Endothelial cell of umbilical vein (primary cell): ENCODE results near the gene RASSF5.

Source experiments
- CTCF ChIP-seq, 2 donors: IDR thresholded peaks; 1 replicate in 1 of 2; 2 replicates in 1 of 2; pipeline ENCODE4 v1.5.1; 2011; ENCODE audit warnings: low read length in 2 of 2, mild to moderate bottlenecking in 2 of 2, moderate library complexity in 2 of 2, control low read depth in 1 of 2, inconsistent platforms in 1 of 2, low read depth in 1 of 2; ENCODE audit not compliant: insufficient read depth in 1 of 2; ENCODE audit errors: extremely low read depth in 1 of 2
- EZH2 ChIP-seq: IDR thresholded peaks from 2 replicates; pipeline ENCODE4 v1.6.1; 2012; ENCODE audit warnings: borderline replicate concordance, low read depth, mild to moderate bottlenecking, moderate library complexity, low read length, inconsistent platforms; ENCODE audit not compliant: severe bottlenecking
- GATA2 ChIP-seq: IDR thresholded peaks from 2 replicates; pipeline ENCODE4 v1.7.0; 2011; ENCODE audit warnings: low read depth, mild to moderate bottlenecking, moderate library complexity, mixed read lengths, low read length; ENCODE audit not compliant: insufficient read length, insufficient read depth
- JUN ChIP-seq: IDR thresholded peaks from 2 replicates; pipeline ENCODE4 v1.6.1; 2011; ENCODE audit warnings: borderline replicate concordance, low read depth; ENCODE audit not compliant: insufficient read length, insufficient read depth
- MAX ChIP-seq: IDR thresholded peaks from 2 replicates; pipeline ENCODE4 v1.6.1; 2011; ENCODE audit not compliant: insufficient read depth, insufficient read length
- MYC ChIP-seq: IDR thresholded peaks from one replicate; pipeline ENCODE4 v1.6.1; 2011; ENCODE audit warnings: mild to moderate bottlenecking, low read depth, low read length
- POLR2A ChIP-seq: IDR thresholded peaks from 2 replicates; pipeline ENCODE4 v1.6.1; 2012; ENCODE audit warnings: low read depth, mild to moderate bottlenecking, control low read depth, low read length
- POLR2AphosphoS5 ChIP-seq: IDR thresholded peaks from 2 replicates; pipeline ENCODE4 v1.6.1; 2012; ENCODE audit warnings: low read depth, mild to moderate bottlenecking, control low read depth, low read length, moderate library complexity; ENCODE audit not compliant: insufficient read depth

- TF ChIP-seq CTCF (IDR thresholded peaks at IDR 0.05; ENCODE audit: extremely low read depth in 1 of 2, insufficient read depth in 1 of 2, low read depth in 1 of 2, low read length in 2 of 2) (no peak), EZH2 (no peak), MAX (no peak), POLR2A (no peak), JUN (no peak), MYC (no peak), POLR2AphosphoS5 (no peak), GATA2 (no peak)
These were observed 10.0 kb upstream of the RASSF5 start for GRCh38 chr1:206497363-206497762.
